Glutamatergic neuron (in vitro differentiated cells): Measurements from ENCODE around the gene VWA5B2. TPM values are rescaled to one million over a fixed set of nuclear protein-coding genes. Genes with fewer than 3 reads are reported as not detected.

Experiments used
- DNase-seq: peaks from one replicate; pipeline ENCODE4 v3.0.0; 2022
- H3K27ac Mint-ChIP-seq: one replicate; pipeline ENCODE4 v1.8.0; 2020; ENCODE audit warnings: mild to moderate bottlenecking, mixed read lengths, inconsistent platforms; ENCODE audit not compliant: unreplicated experiment
- H3K27me3 Mint-ChIP-seq: one replicate; pipeline ENCODE4 v1.8.0; 2020; ENCODE audit warnings: mild to moderate bottlenecking, moderate library complexity, mixed read lengths, inconsistent platforms; ENCODE audit not compliant: unreplicated experiment
- H3K36me3 Mint-ChIP-seq: one replicate; pipeline ENCODE4 v1.8.0; 2020; ENCODE audit warnings: mild to moderate bottlenecking, mixed read lengths, inconsistent platforms; ENCODE audit not compliant: unreplicated experiment
- H3K4me1 Mint-ChIP-seq: one replicate; pipeline ENCODE4 v1.8.0; 2020; ENCODE audit warnings: mild to moderate bottlenecking, low read depth, mixed read lengths, inconsistent platforms; ENCODE audit not compliant: unreplicated experiment
- H3K4me3 Mint-ChIP-seq: one replicate; pipeline ENCODE4 v1.8.0; 2020; ENCODE audit warnings: mild to moderate bottlenecking, mixed read lengths, inconsistent platforms; ENCODE audit not compliant: unreplicated experiment
- H3K9me3 Mint-ChIP-seq: one replicate; pipeline ENCODE4 v1.8.0; 2020; ENCODE audit warnings: mild to moderate bottlenecking, moderate library complexity, mixed read lengths, inconsistent platforms; ENCODE audit not compliant: unreplicated experiment
- total RNA-seq: library from RNA; stranded (reverse); fragmentation: NEBNext Ultra II Directional; extraction: Animal tissue kit (Norgen Biotek cat#: 25700); gene quantifications from one replicate; pipeline ENCODE4 v1.2.1, GENCODE V29; 2021; ENCODE audit not compliant: unreplicated experiment
- TF ChIP-seq, protein P1 (sequence below): fragments of 200-600 bp; sonication (generic); IDR thresholded peaks from one replicate; pipeline ENCODE4 v1.5.0; 2021; ENCODE audit not compliant: partially characterized antibody, unreplicated experiment

The VWA5B2 gene
- total RNA-seq, 1 donor from 2014 or later: 56.5 TPM

DNA sequence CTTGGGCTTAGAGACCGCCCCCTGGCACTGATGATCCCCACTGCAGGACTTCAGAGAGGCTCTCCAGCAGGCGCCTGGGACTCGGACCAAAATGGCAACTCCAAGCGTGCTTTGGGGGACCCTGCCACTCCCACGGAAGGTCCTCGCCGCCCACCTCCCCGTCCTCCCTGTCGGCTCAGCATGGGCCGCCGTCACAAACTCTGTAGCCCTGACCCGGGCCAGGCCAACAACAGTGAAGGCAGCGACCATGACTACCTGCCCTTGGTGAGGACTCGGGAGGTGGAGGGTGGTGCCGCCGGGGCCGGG lies 11.7 kb downstream of the VWA5B2 start:
- peaks cover 7% of the 10 kb centered on the region for H3K4me1 Mint-ChIP-seq
- H3K9me3 Mint-ChIP-seq: peaks cover 10% of the 10 kb centered on the region
- peaks cover 8% of the 10 kb centered on the region for H3K36me3 Mint-ChIP-seq
- peaks cover 12% of the 10 kb centered on the region for H3K27me3 Mint-ChIP-seq
- no peak overlapping the region for H3K27ac Mint-ChIP-seq
- DNase-seq: no peak
- TF ChIP-seq, protein P1, sequence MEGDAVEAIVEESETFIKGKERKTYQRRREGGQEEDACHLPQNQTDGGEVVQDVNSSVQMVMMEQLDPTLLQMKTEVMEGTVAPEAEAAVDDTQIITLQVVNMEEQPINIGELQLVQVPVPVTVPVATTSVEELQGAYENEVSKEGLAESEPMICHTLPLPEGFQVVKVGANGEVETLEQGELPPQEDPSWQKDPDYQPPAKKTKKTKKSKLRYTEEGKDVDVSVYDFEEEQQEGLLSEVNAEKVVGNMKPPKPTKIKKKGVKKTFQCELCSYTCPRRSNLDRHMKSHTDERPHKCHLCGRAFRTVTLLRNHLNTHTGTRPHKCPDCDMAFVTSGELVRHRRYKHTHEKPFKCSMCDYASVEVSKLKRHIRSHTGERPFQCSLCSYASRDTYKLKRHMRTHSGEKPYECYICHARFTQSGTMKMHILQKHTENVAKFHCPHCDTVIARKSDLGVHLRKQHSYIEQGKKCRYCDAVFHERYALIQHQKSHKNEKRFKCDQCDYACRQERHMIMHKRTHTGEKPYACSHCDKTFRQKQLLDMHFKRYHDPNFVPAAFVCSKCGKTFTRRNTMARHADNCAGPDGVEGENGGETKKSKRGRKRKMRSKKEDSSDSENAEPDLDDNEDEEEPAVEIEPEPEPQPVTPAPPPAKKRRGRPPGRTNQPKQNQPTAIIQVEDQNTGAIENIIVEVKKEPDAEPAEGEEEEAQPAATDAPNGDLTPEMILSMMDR: no peak
- no peak overlapping the region for H3K4me3 Mint-ChIP-seq

DNA sequence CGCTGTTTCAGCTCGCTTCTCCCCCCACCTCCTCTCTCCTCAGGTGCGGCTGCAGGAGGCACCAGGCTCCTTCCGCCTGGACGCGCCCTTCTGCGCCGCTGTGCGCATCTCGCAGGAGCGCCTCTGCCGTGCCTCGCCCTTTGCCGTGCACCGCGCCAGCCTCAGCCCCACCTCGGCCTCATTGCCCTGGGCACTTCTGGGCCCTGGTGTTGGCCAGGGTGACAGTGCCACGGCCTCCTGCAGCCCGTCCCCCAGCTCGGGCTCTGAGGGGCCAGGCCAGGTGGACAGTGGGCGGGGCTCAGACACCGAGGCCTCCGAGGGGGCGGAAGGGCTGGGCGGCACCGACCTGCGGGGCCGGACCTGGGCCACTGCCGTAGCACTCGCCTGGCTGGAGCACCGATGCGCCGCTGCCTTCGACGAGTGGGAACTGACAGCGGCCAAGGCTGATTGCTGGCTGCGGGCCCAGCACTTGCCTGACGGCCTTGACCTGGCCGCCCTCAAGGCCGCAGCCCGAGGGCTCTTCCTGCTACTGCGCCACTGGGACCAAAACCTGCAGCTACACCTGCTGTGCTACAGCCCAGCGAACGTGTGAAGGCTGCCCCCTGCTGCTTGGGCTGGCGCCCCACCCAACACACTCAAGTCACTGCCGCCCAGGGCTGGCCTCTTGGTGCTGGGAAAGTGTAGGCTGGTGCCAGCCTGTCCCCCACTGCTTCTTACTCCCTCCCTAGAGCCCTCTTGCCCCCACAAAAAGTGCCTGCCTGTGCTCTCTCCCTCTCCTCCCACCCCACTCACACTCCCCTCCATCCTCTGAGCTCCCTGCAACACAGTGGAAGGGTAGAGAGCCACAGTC lies 12.3 kb downstream of the VWA5B2 start:
- TF ChIP-seq, protein P1: peak; percentile 56

DNA sequence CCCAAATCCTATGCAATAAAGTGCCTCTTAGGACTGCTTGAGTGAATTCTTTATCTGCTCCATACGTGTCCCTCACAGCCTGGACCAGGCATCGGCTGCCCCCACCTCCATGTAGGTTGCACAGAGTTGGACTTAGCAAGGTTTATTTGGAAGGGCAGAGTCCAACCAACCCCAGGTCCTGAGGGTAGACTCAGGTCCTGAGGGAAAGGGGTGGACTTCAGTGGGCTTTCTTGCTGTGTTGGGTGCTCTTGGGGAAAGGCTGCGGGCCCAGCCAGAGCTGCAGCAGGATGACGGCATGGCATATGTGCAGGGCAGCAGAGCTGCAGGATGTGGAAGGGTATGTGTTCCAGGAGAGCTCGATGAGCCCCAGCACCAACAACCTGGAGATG lies 12.9 kb downstream of the VWA5B2 start:
- Mint-ChIP-seq H3K4me3 (no peak overlapping the region), H3K9me3 (peaks cover 10% of the 10 kb centered on the region), H3K36me3 (peaks cover 8% of the 10 kb centered on the region), H3K27me3 (peaks cover 11% of the 10 kb centered on the region), H3K4me1 (peaks cover 4% of the 10 kb centered on the region), H3K27ac (no peak overlapping the region)
- DNase-seq: no peak
- TF ChIP-seq, protein P1: no peak

More for the DNA sequence above, 12.3 kb downstream of the VWA5B2 start:
- Mint-ChIP-seq H3K9me3 (peaks cover 10% of the 10 kb centered on the region), H3K4me3 (no peak overlapping the region), H3K27ac (no peak overlapping the region), H3K27me3 (peaks cover 13% of the 10 kb centered on the region), H3K36me3 (peaks cover 8% of the 10 kb centered on the region), H3K4me1 (peaks cover 7% of the 10 kb centered on the region)
- DNase-seq: peak; percentile 80

DNA sequence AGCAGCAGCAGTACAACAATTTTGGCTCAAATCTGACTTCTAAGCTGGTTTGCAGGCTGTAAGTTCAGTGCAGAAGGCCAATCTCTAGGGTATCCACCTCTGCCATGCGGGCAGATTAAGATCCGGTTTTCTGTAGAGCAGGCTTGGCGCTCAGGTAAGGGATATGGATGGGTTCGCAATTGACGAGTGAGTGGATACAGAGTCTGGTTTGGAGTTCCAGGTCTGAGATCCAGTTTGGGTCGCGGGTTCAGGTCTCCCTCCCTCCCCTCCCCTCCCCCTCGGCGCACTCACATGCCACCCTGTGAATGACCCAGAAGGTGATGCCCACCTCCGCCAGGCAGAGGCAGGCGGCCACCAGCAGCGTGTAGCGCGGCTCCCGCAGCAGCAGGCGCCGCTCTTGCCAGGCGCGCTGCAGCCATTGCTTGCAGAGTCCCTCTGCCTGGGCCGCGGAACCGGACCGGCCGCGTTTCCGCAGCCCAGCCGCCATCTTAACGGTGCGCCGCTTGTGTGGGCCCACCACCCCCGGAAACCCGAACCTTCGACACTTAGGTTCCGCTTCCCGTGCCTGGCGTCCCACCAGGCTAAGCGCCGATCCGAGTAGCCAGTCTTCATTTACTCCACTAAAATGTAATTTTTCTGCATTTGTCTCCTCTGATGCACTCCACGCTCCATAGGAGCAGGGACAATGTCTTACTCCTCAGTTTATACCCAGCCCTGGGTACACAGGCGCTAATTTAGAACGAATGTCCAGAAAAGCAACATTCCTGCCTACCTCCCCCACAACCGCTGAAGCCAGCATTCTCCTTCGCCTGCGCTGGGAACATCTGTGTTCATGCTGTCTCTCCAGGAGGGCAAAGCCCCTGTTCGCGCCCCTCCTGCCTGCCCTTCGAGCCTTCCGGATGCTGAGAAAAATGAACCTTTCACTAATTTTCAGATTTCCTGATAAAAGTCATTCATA lies 19.3 kb downstream of the VWA5B2 start, which contains the start of gene ALG3:
TSS of gene ALG3 (minus strand) at position 509 of the 958 bp plus-strand sequence. CDS start at position 487, 22 bp downstream.
- TF ChIP-seq, protein P1: no peak
- H3K4me1 Mint-ChIP-seq: peaks cover 2% of the 10 kb centered on the region
- peaks cover 8% of the 10 kb centered on the region for H3K9me3 Mint-ChIP-seq
- H3K27me3 Mint-ChIP-seq: peaks cover 7% of the 10 kb centered on the region
- peak; percentile 91 for DNase-seq
- H3K27ac Mint-ChIP-seq: peak within 1 kb of the TSS; percentile 98
- peak within 1 kb of the TSS; percentile 94 for H3K4me3 Mint-ChIP-seq
- peaks cover 4% of the 10 kb centered on the region for H3K36me3 Mint-ChIP-seq
